K562 (cell line): Measurements from ENCODE around the gene ATG10. TPM values are rescaled to one million over a fixed set of nuclear protein-coding genes. Genes with fewer than 3 reads are reported as not detected.

Experiments
- ATAC-seq: fragments of 200-7000 bp; cut with Tn5 transposase; 3 replicates; pipeline ENCODE4 v1.9.1; 2020; ENCODE audit warnings: moderate library complexity
- BruUV-seq: library from RNA; stranded (reverse); fragments of 400-500 nt; replicated peaks from 2 replicates; lab custom pipeline; 2021; lab: Mats Ljungman, UMichigan
- CTCF ChIA-PET: fragments of 300-600 bp; formaldehyde crosslinking; extraction: SDS; loops from one replicate; lab custom pipeline; 2021; ENCODE audit warnings: low intra/inter-chr PET ratio; lab: Yijun Ruan, JAX
- POLR2A ChIA-PET: fragments of 300-600, 350-650 bp; sonication (Branson Sonifier 250); formaldehyde crosslinking; extraction: SDS; loops from one replicate; lab custom pipeline; 2021; ENCODE audit warnings: antibody characterized with exemption, inconsistent platforms; lab: Yijun Ruan, JAX
- DNase-seq, 4 experiments: peaks; one replicate each; pipeline versions ENCODE4 v3.0.0 to v3.0.0-alpha.2; 2011 to 2018; ENCODE audit warnings: low spot score in 3 of 4, mixed read lengths in 3 of 4; ENCODE audit errors: extremely low read depth in 1 of 4
- FAIRE-seq: peaks from 2 replicates; lab custom pipeline; 2011; peaks lifted over from hg19 to GRCh38; lab: Jason Lieb, UNC
- H2AFZ ChIP-seq: 2 replicates; pipeline ENCODE4 v1.6.0; 2011; ENCODE audit warnings: low read depth, low read length, control low read depth, inconsistent platforms
- H3K27ac ChIP-seq: fragments of 200-600 bp; 3 replicates; pipeline ENCODE4 v1.8.0; 2011; ENCODE audit warnings: low read depth, mild to moderate bottlenecking, control low read depth, inconsistent platforms, low read length, moderate library complexity, mixed read lengths; ENCODE audit errors: extremely low read depth
- H3K27me3 ChIP-seq, 2 experiments: fragments of 300-600 bp in 1 of 2; 2 replicates in 1 of 2; 3 replicates in 1 of 2; pipeline versions ENCODE4 v1.6.0 to v1.8.0; 2011; ENCODE audit warnings: inconsistent platforms in 2 of 2, low read length in 2 of 2, mild to moderate bottlenecking in 1 of 2, mixed read lengths in 1 of 2, moderate library complexity in 1 of 2; ENCODE audit not compliant: control insufficient read depth in 2 of 2, insufficient read depth in 2 of 2
- H3K36me3 ChIP-seq: fragments of 300-600 bp; 3 replicates; pipeline ENCODE4 v1.8.0; 2011; ENCODE audit warnings: mild to moderate bottlenecking, low read length, inconsistent platforms; ENCODE audit not compliant: control insufficient read depth, insufficient read depth
- H3K4me1 ChIP-seq, 2 experiments: fragments of 200-600 bp in 1 of 2; replicated peaks in 1 of 2; 2 replicates in 1 of 2; 3 replicates in 1 of 2; pipeline versions ENCODE4 v1.5.1 to v1.8.0; 2011; ENCODE audit warnings: inconsistent platforms in 2 of 2, low read length in 2 of 2, mild to moderate bottlenecking in 1 of 2, mixed read lengths in 1 of 2, moderate library complexity in 1 of 2; ENCODE audit not compliant: control insufficient read depth in 2 of 2, insufficient read depth in 2 of 2
- H3K4me2 ChIP-seq: 2 replicates; pipeline ENCODE4 v1.6.1; 2011; ENCODE audit warnings: low read length, control low read depth, inconsistent platforms, mixed read lengths; ENCODE audit not compliant: insufficient read depth
- H3K4me3 ChIP-seq: fragments of 200-600 bp; sonication (generic), shearing (Covaris generic); 2 replicates; pipeline ENCODE4 v1.5.1; 2016; ENCODE audit warnings: control low read depth, inconsistent platforms
- H3K79me2 ChIP-seq: fragments of 200-600 bp; 3 replicates; pipeline ENCODE4 v1.8.0; 2011; ENCODE audit warnings: low read length, inconsistent platforms; ENCODE audit not compliant: control insufficient read depth, insufficient read depth
- H3K9ac ChIP-seq, 2 experiments: 2 replicates each; pipeline versions ENCODE4 v1.6.0 to v1.6.1; 2011; ENCODE audit warnings: low read depth in 2 of 2, low read length in 2 of 2, control low read depth in 1 of 2, inconsistent platforms in 1 of 2, mild to moderate bottlenecking in 1 of 2, mixed read lengths in 1 of 2; ENCODE audit not compliant: insufficient read depth in 1 of 2
- H3K9me1 ChIP-seq: one replicate; pipeline ENCODE4 v1.6.0; 2011; ENCODE audit warnings: inconsistent platforms, mild to moderate bottlenecking, low read length, moderate library complexity; ENCODE audit not compliant: control insufficient read depth, insufficient read depth
- H3K9me3 ChIP-seq: replicated peaks from 2 replicates; pipeline ENCODE4 v1.5.1; 2011; ENCODE audit warnings: low read depth, low read length, inconsistent platforms; ENCODE audit not compliant: control insufficient read depth, insufficient read depth
- H4K20me1 ChIP-seq: replicated peaks from 2 replicates; pipeline ENCODE4 v1.6.1; 2011; ENCODE audit warnings: low read length, inconsistent platforms, mixed read lengths; ENCODE audit not compliant: control insufficient read depth, insufficient read depth
- CREB1 ChIP-seq, 2 experiments: sonication (generic) in 1 of 2; formaldehyde crosslinking in 1 of 2; IDR thresholded peaks; 2 replicates each; pipeline versions ENCODE4 v1.6.1 to v1.8.0; 2012 to 2022; ENCODE audit warnings: inconsistent platforms in 1 of 2, mild to moderate bottlenecking in 1 of 2, missing genetic modification reagents in 1 of 2, moderate library complexity in 1 of 2
- ETS2 ChIP-seq: IDR thresholded peaks from 2 replicates; pipeline ENCODE4 v1.6.1; 2016; ENCODE audit warnings: borderline replicate concordance, missing genetic modification characterization, mild to moderate bottlenecking, moderate library complexity, missing compliant biosample characterization; ENCODE audit not compliant: poor library complexity, severe bottlenecking
- FOXO4 ChIP-seq: fragments of 450-650 bp; formaldehyde crosslinking; IDR thresholded peaks from 2 replicates; pipeline ENCODE4 v1.4.0; 2020; ENCODE audit warnings: mild to moderate bottlenecking, moderate library complexity
- PHF20 ChIP-seq: fragments of 450-650 bp; IDR thresholded peaks from 2 replicates; pipeline ENCODE4 v1.6.1; 2018; ENCODE audit not compliant: partially characterized antibody
- ZBTB43 ChIP-seq: sonication (generic); formaldehyde crosslinking; IDR thresholded peaks from 2 replicates; pipeline ENCODE4 v1.8.0; 2023; ENCODE audit warnings: mild to moderate bottlenecking, missing genetic modification reagents
- ZNF165 ChIP-seq: fragments of 250-450 bp; sonication (Bioruptor Pico); IDR thresholded peaks from 2 replicates; pipeline ENCODE4 v1.4.0; 2020; ENCODE audit warnings: borderline replicate concordance
- ZNF184 ChIP-seq: sonication (generic); formaldehyde crosslinking; IDR thresholded peaks from 2 replicates; pipeline ENCODE4 v1.5.0; 2020; ENCODE audit warnings: missing genetic modification reagents
- ZNF561 ChIP-seq: fragments of 450-650 bp; formaldehyde crosslinking; conservative IDR thresholded peaks from 2 replicates; pipeline ENCODE4 v1.4.0; 2020; ENCODE audit warnings: mild to moderate bottlenecking, moderate library complexity
- ZNF764 ChIP-seq: fragments of 250-450 bp; sonication (Bioruptor Pico); IDR thresholded peaks from 2 replicates; pipeline ENCODE4 v1.4.0; 2020; ENCODE audit warnings: low read depth, mild to moderate bottlenecking, moderate library complexity
- WGBS: fragments of 100-300 bp; shearing (Covaris generic); methylation state at CpG from one replicate; pipeline ENCODE4 v1.1.6; 2016; ENCODE audit warnings: low coverage, mixed read lengths; ENCODE audit not compliant: insufficient coverage; ENCODE audit errors: missing lambda C conversion rate; 5-methylcytosine and 5-hydroxymethylcytosine counted together
- in situ Hi-C: fragments of 300-500 bp; cut with MboI; formaldehyde crosslinking; loops from 4 replicates; pipeline ENCODE4 v1.15.0; 2018; ENCODE audit warnings: inconsistent platforms, mixed read lengths
- intact Hi-C: fragments of 100-400 bp; cut with micrococcal nuclease; formaldehyde crosslinking; loops from 2 replicates; pipeline ENCODE4 v1.14.2; 2022
- polyA plus RNA-seq, 8 experiments: library from polyadenylated mRNA; depleted of rRNA in 4 of 8; stranded (reverse) in 5 of 8; unstranded in 3 of 8; fragments of >200 nt; fragmentation: Nextera tagmentation in 2 of 8; fragmentation: Illumina TruSeq in 1 of 8; extraction: Ambion mirVana in 2 of 8; extraction: Trizol in 1 of 8; gene quantifications; 2 replicates each; pipeline versions ENCODE4 v1.2.1 to v1.2.3, GENCODE V29; 2011 to 2014; ENCODE audit warnings: inconsistent platforms in 1 of 8, missing spikeins in 1 of 8
- total RNA-seq, 7 experiments: library from RNA; depleted of rRNA in 6 of 7; stranded (reverse); fragments of >200 nt in 6 of 7; fragmentation: Illumina TruSeq in 2 of 7; extraction: Trizol in 2 of 7; gene quantifications; 2 replicates each; pipeline versions ENCODE4 v1.2.1 to v1.2.3, GENCODE V29; 2011 to 2021; ENCODE audit warnings: low replicate concordance in 1 of 7

Gene ATG10
- total and polyA plus RNA-seq, 9 of the 15 experiments (the other 6 are each of a cell fraction or from before 2014, with no cell fraction given), result 7.0 to 18.8 (median 14.6) TPM

- Histone ChIP-seq H3K4me2 (no peak overlapping the region), H4K20me1 (no peaks in the 10 kb centered on the region), H3K4me1 (no peaks in the 10 kb centered on the region), H2AFZ (no peak overlapping the region), H3K9me3 (no peaks in the 10 kb centered on the region), H3K27ac (no peak overlapping the region), H3K79me2 (no peaks in the 10 kb centered on the region), H3K9ac (no peak overlapping the region), H3K36me3 (no peaks in the 10 kb centered on the region), H3K9me1 (no peaks in the 10 kb centered on the region), H3K4me3 (no peak overlapping the region), H3K27me3 (no peaks in the 10 kb centered on the region)
- WGBS, result 42% methylated on average over 2 of the region's 2 CpGs
- DNase-seq (no peak), ATAC-seq (no peak), FAIRE-seq (no peak)
- intact Hi-C loops, result no loop called here
- TF ChIP-seq PHF20, result no peak
- no peak for TF ChIP-seq ETS2
- no peak for TF ChIP-seq ZBTB43
- no peak for TF ChIP-seq ZNF184
- TF ChIP-seq ZNF561 (CRISPR knock-in tag), result no peak
- TF ChIP-seq ZNF165 (CRISPR knock-in tag), result no peak
- no peak for TF ChIP-seq ZNF764 (CRISPR knock-in tag)
- no peak for TF ChIP-seq FOXO4 (CRISPR knock-in tag)
- TF ChIP-seq CREB1 (IDR thresholded peaks at IDR 0.05), result no peak
- TF ChIP-seq CREB1 (CRISPR knock-in tag; IDR thresholded peaks at IDR 0.05), result no peak
- ChIA-PET POLR2A (interaction anchor here (0.5 to 2.2 kb wide), 4 partner anchors 10 to 794 kb away, joined by 3 to 7 read pairs (median 4); partner anchors contain the start of gene RPS23), CTCF (no interaction called here)
- BruUV-seq, result no TSS peak
- in situ Hi-C loops, result no loop called here
Measured at GRCh38 chr5:82257247-82257646, 285.4 kb downstream of the ATG10 start.
